Nephron progenitor cell (in vitro differentiated cells): Measurements from ENCODE around the gene SLC38A10.

ENCODE experiments used
- DNase-seq: peaks from one replicate; pipeline ENCODE4 v3.0.0; 2021
- H3K27ac Mint-ChIP-seq: 2 replicates; pipeline ENCODE4 v1.8.0; 2021; ENCODE audit warnings: mild to moderate bottlenecking, moderate library complexity, mixed read lengths
- H3K27me3 Mint-ChIP-seq: 2 replicates; pipeline ENCODE4 v1.8.0; 2021; ENCODE audit warnings: mild to moderate bottlenecking, low read depth, mixed read lengths; ENCODE audit not compliant: poor library complexity
- H3K36me3 Mint-ChIP-seq: 2 replicates; pipeline ENCODE4 v1.8.0; 2021; ENCODE audit warnings: low read depth, mixed read lengths
- H3K4me1 Mint-ChIP-seq: 2 replicates; pipeline ENCODE4 v1.8.0; 2021; ENCODE audit warnings: mixed read lengths
- H3K4me3 Mint-ChIP-seq: 2 replicates; pipeline ENCODE4 v1.8.0; 2021; ENCODE audit warnings: mild to moderate bottlenecking, moderate library complexity, mixed read lengths
- H3K9me3 Mint-ChIP-seq: 2 replicates; pipeline ENCODE4 v1.8.0; 2021; ENCODE audit warnings: mild to moderate bottlenecking, moderate library complexity, mixed read lengths
- CTCF ChIP-seq: fragments of 200-600 bp; sonication (generic); IDR thresholded peaks from 2 replicates; pipeline ENCODE4 v1.5.0; 2021; ENCODE audit warnings: antibody characterized with exemption

The SLC38A10 gene

GRCh38 chr17:81256616-81257015 lies 38.5 kb downstream of the SLC38A10 start:
- H3K27me3 Mint-ChIP-seq, result peaks cover 6% of the 10 kb centered on the region
- no peaks in the 10 kb centered on the region for H3K9me3 Mint-ChIP-seq
- peaks cover 65% of the 10 kb centered on the region for H3K4me1 Mint-ChIP-seq
- no peak for TF ChIP-seq CTCF
- no peak for DNase-seq
- H3K4me3 Mint-ChIP-seq, result no peak overlapping the region
- H3K27ac Mint-ChIP-seq, result no peak overlapping the region
- no peaks in the 10 kb centered on the region for H3K36me3 Mint-ChIP-seq

- DNase-seq, result peak; percentile 72
- Mint-ChIP-seq H3K36me3 (no peaks in the 10 kb centered on the region), H3K9me3 (no peaks in the 10 kb centered on the region), H3K27me3 (peaks cover 6% of the 10 kb centered on the region), H3K4me3 (no peak overlapping the region), H3K27ac (peak overlapping the region; percentile 80), H3K4me1 (peaks cover 78% of the 10 kb centered on the region)
- peak; percentile 50 for TF ChIP-seq CTCF
Observed at GRCh38 chr17:81254955-81255717, 40.0 kb downstream of the SLC38A10 start.

GRCh38 chr17:81253358-81254131 lies 41.6 kb downstream of the SLC38A10 start:
- H3K9me3 Mint-ChIP-seq, result no peaks in the 10 kb centered on the region
- no peak overlapping the region for H3K4me3 Mint-ChIP-seq
- peak overlapping the region; percentile 63 for H3K27ac Mint-ChIP-seq
- DNase-seq, result peak; percentile 67
- peaks cover 74% of the 10 kb centered on the region for H3K4me1 Mint-ChIP-seq
- H3K27me3 Mint-ChIP-seq, result peaks cover 6% of the 10 kb centered on the region
- TF ChIP-seq CTCF, result peak; percentile 75
- H3K36me3 Mint-ChIP-seq, result peaks cover under 1% of the 10 kb centered on the region

GRCh38 chr17:81252987-81253329 lies 42.1 kb downstream of the SLC38A10 start:
- H3K4me3 Mint-ChIP-seq, result no peak overlapping the region
- peaks cover 4% of the 10 kb centered on the region for H3K36me3 Mint-ChIP-seq
- no peaks in the 10 kb centered on the region for H3K9me3 Mint-ChIP-seq
- no peak for DNase-seq
- peaks cover 6% of the 10 kb centered on the region for H3K27me3 Mint-ChIP-seq
- peaks cover 72% of the 10 kb centered on the region for H3K4me1 Mint-ChIP-seq
- no peak for TF ChIP-seq CTCF
- H3K27ac Mint-ChIP-seq, result peak overlapping the region; percentile 63

GRCh38 chr17:81252326-81252986 lies 42.7 kb downstream of the SLC38A10 start:
- peaks cover 6% of the 10 kb centered on the region for H3K27me3 Mint-ChIP-seq
- H3K9me3 Mint-ChIP-seq, result no peaks in the 10 kb centered on the region
- H3K4me3 Mint-ChIP-seq, result no peak overlapping the region
- H3K4me1 Mint-ChIP-seq, result peaks cover 67% of the 10 kb centered on the region
- no peak for TF ChIP-seq CTCF
- peaks cover 4% of the 10 kb centered on the region for H3K36me3 Mint-ChIP-seq
- no peak for DNase-seq
- H3K27ac Mint-ChIP-seq, result peak overlapping the region; percentile 51
